H9 (cell line): ENCODE measurements around the gene BCAS1. TPM values are rescaled to one million over a fixed set of nuclear protein-coding genes. Genes with fewer than 3 reads are reported as not detected.

Experiments used
- DNase-seq: peaks from one replicate; pipeline ENCODE4 v3.0.0-alpha.2; 2017
- H2AFZ ChIP-seq: one replicate; pipeline ENCODE4 v1.6.1; 2013; ENCODE audit warnings: mild to moderate bottlenecking, low read length, control low read depth, moderate library complexity
- H2AK5ac ChIP-seq: 2 replicates; pipeline ENCODE4 v1.6.1; 2013; ENCODE audit warnings: low read length, control low read depth, mixed read lengths; ENCODE audit not compliant: insufficient read length
- H2BK120ac ChIP-seq: one replicate; pipeline ENCODE4 v1.6.1; 2013; ENCODE audit warnings: low read depth, mild to moderate bottlenecking, low read length, control low read depth, inconsistent platforms; ENCODE audit not compliant: poor library complexity, severe bottlenecking
- H2BK12ac ChIP-seq: 2 replicates; pipeline ENCODE4 v1.6.1; 2013; ENCODE audit warnings: low read length, control low read depth, mixed read lengths, low read depth; ENCODE audit not compliant: insufficient read length
- H2BK15ac ChIP-seq: 2 replicates; pipeline ENCODE4 v1.6.1; 2013; ENCODE audit warnings: low read depth, low read length, control low read depth
- H2BK20ac ChIP-seq: one replicate; pipeline ENCODE4 v1.6.1; 2013; ENCODE audit warnings: low read depth, mild to moderate bottlenecking, low read length, control low read depth, inconsistent platforms; ENCODE audit not compliant: poor library complexity, severe bottlenecking
- H2BK5ac ChIP-seq: 2 replicates; pipeline ENCODE4 v1.6.1; 2013; ENCODE audit warnings: low read length, control low read depth, mixed read lengths; ENCODE audit not compliant: insufficient read length
- H3K14ac ChIP-seq: 2 replicates; pipeline ENCODE4 v1.6.1; 2013; ENCODE audit warnings: low read length, control low read depth; ENCODE audit not compliant: insufficient read depth
- H3K18ac ChIP-seq: 2 replicates; pipeline ENCODE4 v1.6.1; 2013; ENCODE audit warnings: low read depth, mild to moderate bottlenecking, mixed read lengths, low read length, control low read depth; ENCODE audit not compliant: insufficient read length
- H3K23ac ChIP-seq: 2 replicates; pipeline ENCODE4 v1.6.1; 2013; ENCODE audit warnings: low read length, control low read depth, mixed read lengths, low read depth; ENCODE audit not compliant: insufficient read length
- H3K23me2 ChIP-seq: 2 replicates; pipeline ENCODE4 v1.6.1; 2013; ENCODE audit warnings: low read depth, mild to moderate bottlenecking, mixed read lengths, low read length, control low read depth; ENCODE audit not compliant: insufficient read length, poor library complexity, severe bottlenecking
- H3K27ac ChIP-seq: 2 replicates; pipeline ENCODE4 v1.5.1; 2013; ENCODE audit warnings: low read length, control low read depth, mixed read lengths, low read depth; ENCODE audit not compliant: insufficient read length
- H3K27me3 ChIP-seq: 2 replicates; pipeline ENCODE4 v1.6.1; 2013; ENCODE audit warnings: low read length, control low read depth, inconsistent platforms; ENCODE audit not compliant: insufficient read depth
- H3K4ac ChIP-seq: 2 replicates; pipeline ENCODE4 v1.6.1; 2013; ENCODE audit warnings: low read depth, mild to moderate bottlenecking, control low read depth, inconsistent platforms, low read length, moderate library complexity
- H3K4me1 ChIP-seq: 2 replicates; pipeline ENCODE4 v1.6.1; 2013; ENCODE audit warnings: low read length, control low read depth, inconsistent platforms; ENCODE audit not compliant: insufficient read depth
- H3K4me2 ChIP-seq: 2 replicates; pipeline ENCODE4 v1.6.1; 2013; ENCODE audit warnings: low read length, control low read depth, mixed read lengths; ENCODE audit not compliant: insufficient read length, insufficient read depth
- H3K56ac ChIP-seq: 2 replicates; pipeline ENCODE4 v1.6.1; 2013; ENCODE audit warnings: low read depth, mild to moderate bottlenecking, mixed read lengths, low read length, control low read depth; ENCODE audit not compliant: insufficient read length
- H3K79me1 ChIP-seq: 2 replicates; pipeline ENCODE4 v1.6.1; 2013; ENCODE audit warnings: low read depth, mild to moderate bottlenecking, moderate library complexity, low read length, control low read depth, inconsistent platforms; ENCODE audit not compliant: insufficient read depth, poor library complexity, severe bottlenecking
- H3K79me2 ChIP-seq: 2 replicates; pipeline ENCODE4 v1.6.1; 2013; ENCODE audit warnings: low read length, control low read depth, inconsistent platforms; ENCODE audit not compliant: insufficient read depth
- H3K9ac ChIP-seq: 2 replicates; pipeline ENCODE4 v1.6.1; 2013; ENCODE audit warnings: low read length, control low read depth, mixed read lengths; ENCODE audit not compliant: insufficient read length; ENCODE audit errors: extremely low read depth
- H3K9me3 ChIP-seq: one replicate; pipeline ENCODE4 v1.6.1; 2013; ENCODE audit warnings: low read depth, low read length, inconsistent platforms; ENCODE audit not compliant: control insufficient read depth
- H3T11ph ChIP-seq: one replicate; pipeline ENCODE4 v1.6.1; 2013; ENCODE audit warnings: mild to moderate bottlenecking, low read length, control low read depth, inconsistent platforms
- H4K20me1 ChIP-seq: one replicate; pipeline ENCODE4 v1.6.1; 2013; ENCODE audit not compliant: control insufficient read depth, insufficient read length, insufficient read depth
- H4K5ac ChIP-seq: 2 replicates; pipeline ENCODE4 v1.6.1; 2013; ENCODE audit warnings: low read depth, mild to moderate bottlenecking, mixed read lengths, low read length, control low read depth; ENCODE audit not compliant: insufficient read length
- H4K8ac ChIP-seq: replicated peaks from 2 replicates; pipeline ENCODE4 v1.6.1; 2013; ENCODE audit warnings: low read length, control low read depth, mixed read lengths, low read depth; ENCODE audit not compliant: insufficient read length
- H4K91ac ChIP-seq: 2 replicates; pipeline ENCODE4 v1.6.1; 2013; ENCODE audit warnings: low read depth, mild to moderate bottlenecking, moderate library complexity, mixed read lengths, low read length, control low read depth; ENCODE audit not compliant: insufficient read length
- H3K27ac Mint-ChIP-seq, 3 experiments: 2 replicates in 2 of 3; 3 replicates in 1 of 3; pipeline ENCODE4 v1.8.0; 2020 to 2021; ENCODE audit warnings: mixed read lengths in 3 of 3, mild to moderate bottlenecking in 1 of 3, moderate library complexity in 1 of 3
- H3K27me3 Mint-ChIP-seq: 2 replicates; pipeline ENCODE4 v1.8.0; 2021; ENCODE audit warnings: low read depth, mild to moderate bottlenecking, moderate library complexity, mixed read lengths
- H3K36me3 Mint-ChIP-seq, 3 experiments: 2 replicates in 2 of 3; 3 replicates in 1 of 3; pipeline ENCODE4 v1.8.0; 2020 to 2021; ENCODE audit warnings: low read depth in 3 of 3, mixed read lengths in 3 of 3; ENCODE audit not compliant: insufficient read depth in 1 of 3
- H3K4me1 Mint-ChIP-seq, 2 experiments: 2 replicates each; pipeline ENCODE4 v1.8.0; 2020; ENCODE audit warnings: mixed read lengths in 2 of 2
- H3K4me3 Mint-ChIP-seq, 2 experiments: 2 replicates in 1 of 2; 3 replicates in 1 of 2; pipeline ENCODE4 v1.8.0; 2020 to 2021; ENCODE audit warnings: mild to moderate bottlenecking in 2 of 2, mixed read lengths in 2 of 2, moderate library complexity in 1 of 2
- H3K9me3 Mint-ChIP-seq, 2 experiments: 2 replicates in 1 of 2; 3 replicates in 1 of 2; pipeline ENCODE4 v1.8.0; 2020; ENCODE audit warnings: mild to moderate bottlenecking in 2 of 2, mixed read lengths in 2 of 2, moderate library complexity in 1 of 2
- WGBS: extraction: QIAGEN DNeasy Blood & Tissue Kit; methylation state at CpG from one replicate; pipeline ENCODE4 v1.1.7; 2013; ENCODE audit warnings: missing lambda C conversion rate, low lambda C conversion rate, mixed read lengths; ENCODE audit not compliant: insufficient read length; ENCODE audit errors: extremely low coverage; 5-methylcytosine and 5-hydroxymethylcytosine counted together
- total RNA-seq: library from RNA; stranded (reverse); gene quantifications from 2 replicates; pipeline ENCODE4 v1.2.1, GENCODE V29; 2021
- TF ChIP-seq, protein P1 (sequence below): fragments of 200-600 bp; sonication (generic); conservative IDR thresholded peaks from 3 replicates; pipeline ENCODE4 v1.8.0; 2021; ENCODE audit warnings: antibody characterized with exemption, mild to moderate bottlenecking

The BCAS1 gene
- total RNA-seq, 1 experiment from 2014 or later: 0.15 TPM

DNA sequence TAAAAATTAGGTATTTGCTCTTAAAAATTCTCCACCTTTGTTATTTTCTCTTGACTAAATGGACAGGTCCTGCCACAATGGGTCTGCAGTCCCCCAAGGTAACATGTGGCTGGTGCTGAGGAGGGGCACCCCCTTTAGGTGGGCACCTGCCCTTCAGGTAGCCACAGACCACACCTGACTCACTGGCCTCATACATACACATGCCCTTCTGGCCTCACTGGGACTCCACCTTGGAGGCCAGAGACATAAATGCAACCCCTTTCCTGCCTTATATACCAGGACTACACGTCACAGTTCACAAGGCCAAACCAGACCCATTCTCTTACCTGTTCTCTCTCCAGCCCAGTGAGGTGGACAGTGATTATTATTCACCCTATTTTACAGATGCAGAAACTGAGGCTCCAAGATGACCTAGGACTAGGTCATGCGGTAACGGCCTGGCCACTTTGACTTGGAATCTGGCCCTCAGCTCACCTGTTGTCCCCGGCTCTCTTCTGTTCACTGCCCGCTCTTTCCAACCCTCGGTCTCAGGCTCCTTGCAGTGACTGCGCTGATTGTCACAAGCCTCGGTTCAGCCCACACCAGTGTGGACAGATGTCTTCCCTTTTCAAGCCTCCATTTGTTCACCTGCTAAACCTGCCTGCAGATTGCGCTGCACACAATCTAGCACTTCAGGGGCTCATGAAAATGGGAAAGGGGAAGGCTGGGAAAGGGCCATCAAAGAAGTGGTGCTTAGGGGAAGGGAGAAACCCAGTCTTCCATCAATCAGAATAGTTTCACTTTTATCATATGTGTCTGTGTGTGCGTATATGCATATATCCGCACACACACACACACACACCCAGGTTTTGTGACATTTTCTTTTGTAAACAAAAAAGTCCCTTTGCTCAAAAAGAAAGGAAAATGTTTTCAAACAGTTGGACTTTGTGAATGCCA, 121.7 kb downstream of the BCAS1 start:
- Histone ChIP-seq H3K23ac (no peak overlapping the region), H3K4ac (no peak overlapping the region), H3K9me3 (peaks cover 5% of the 10 kb centered on the region), H2AFZ (no peak overlapping the region), H2BK120ac (no peak overlapping the region), H2BK20ac (no peak overlapping the region), H3K14ac (no peak overlapping the region), H3K18ac (no peak overlapping the region), H3K27me3 (no peaks in the 10 kb centered on the region), H3K79me1 (no peaks in the 10 kb centered on the region), H2BK12ac (no peak overlapping the region), H3T11ph (no peak overlapping the region), H3K9ac (no peak overlapping the region), H2BK15ac (no peak overlapping the region), H3K27ac (no peak overlapping the region), H4K91ac (no peak overlapping the region), H3K4me2 (no peak overlapping the region), H4K8ac (no peak overlapping the region), H4K5ac (no peak overlapping the region), H4K20me1 (no peaks in the 10 kb centered on the region), H3K79me2 (no peaks in the 10 kb centered on the region), H2BK5ac (no peak overlapping the region), H3K23me2 (no peaks in the 10 kb centered on the region), H3K56ac (no peak overlapping the region), H2AK5ac (no peak overlapping the region), H3K4me1 (no peaks in the 10 kb centered on the region)
- no CpG with 5 or more reads among the region's 11 CpGs for WGBS
- H3K4me1 Mint-ChIP-seq: peaks cover 4 to 10% of the 10 kb centered on the region in 2 experiments
- peaks cover 10 to 14% of the 10 kb centered on the region in 2 experiments for H3K9me3 Mint-ChIP-seq
- no peak for DNase-seq
- H3K36me3 Mint-ChIP-seq: peaks cover 1 to 22% (median 3%) of the 10 kb centered on the region in 3 experiments; a peak in 4 of 7 replicates
- no peak overlapping the region; a peak in 1 of 7 replicates for H3K27ac Mint-ChIP-seq
- TF ChIP-seq, protein P1, sequence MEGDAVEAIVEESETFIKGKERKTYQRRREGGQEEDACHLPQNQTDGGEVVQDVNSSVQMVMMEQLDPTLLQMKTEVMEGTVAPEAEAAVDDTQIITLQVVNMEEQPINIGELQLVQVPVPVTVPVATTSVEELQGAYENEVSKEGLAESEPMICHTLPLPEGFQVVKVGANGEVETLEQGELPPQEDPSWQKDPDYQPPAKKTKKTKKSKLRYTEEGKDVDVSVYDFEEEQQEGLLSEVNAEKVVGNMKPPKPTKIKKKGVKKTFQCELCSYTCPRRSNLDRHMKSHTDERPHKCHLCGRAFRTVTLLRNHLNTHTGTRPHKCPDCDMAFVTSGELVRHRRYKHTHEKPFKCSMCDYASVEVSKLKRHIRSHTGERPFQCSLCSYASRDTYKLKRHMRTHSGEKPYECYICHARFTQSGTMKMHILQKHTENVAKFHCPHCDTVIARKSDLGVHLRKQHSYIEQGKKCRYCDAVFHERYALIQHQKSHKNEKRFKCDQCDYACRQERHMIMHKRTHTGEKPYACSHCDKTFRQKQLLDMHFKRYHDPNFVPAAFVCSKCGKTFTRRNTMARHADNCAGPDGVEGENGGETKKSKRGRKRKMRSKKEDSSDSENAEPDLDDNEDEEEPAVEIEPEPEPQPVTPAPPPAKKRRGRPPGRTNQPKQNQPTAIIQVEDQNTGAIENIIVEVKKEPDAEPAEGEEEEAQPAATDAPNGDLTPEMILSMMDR: no peak
- H3K4me3 Mint-ChIP-seq: no peak overlapping the region
- H3K27me3 Mint-ChIP-seq: no peaks in the 10 kb centered on the region
